ENCODE measurements around the gene APOL2.
"Not testable (repeated sequence)": the region's sequence is repeated elsewhere in the genome, so short reads cannot be mapped to it uniquely, and the experiment has no call there.

APOL2 gene

GRCh38 chr22:36243986-36244385 is 4.7 kb upstream of the APOL2 start:
- DNase-seq (ENCODE audit: low read depth) = no peak

DNA sequence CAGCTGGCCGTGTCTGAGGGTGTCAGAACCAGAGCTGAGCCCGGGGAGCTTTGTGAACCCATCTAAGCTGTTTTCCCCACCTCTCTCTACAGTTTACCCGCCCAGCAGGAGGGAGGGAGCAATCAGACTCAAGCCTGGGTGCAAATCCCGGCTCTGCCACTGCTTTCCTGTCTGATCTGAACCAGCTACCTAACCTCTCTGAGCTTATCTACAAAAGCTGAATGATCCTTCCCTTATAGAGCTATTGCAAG is 252 bp downstream of the APOL2 start:
- DNase-seq (ENCODE audit: low read depth) = no peak

DNA sequence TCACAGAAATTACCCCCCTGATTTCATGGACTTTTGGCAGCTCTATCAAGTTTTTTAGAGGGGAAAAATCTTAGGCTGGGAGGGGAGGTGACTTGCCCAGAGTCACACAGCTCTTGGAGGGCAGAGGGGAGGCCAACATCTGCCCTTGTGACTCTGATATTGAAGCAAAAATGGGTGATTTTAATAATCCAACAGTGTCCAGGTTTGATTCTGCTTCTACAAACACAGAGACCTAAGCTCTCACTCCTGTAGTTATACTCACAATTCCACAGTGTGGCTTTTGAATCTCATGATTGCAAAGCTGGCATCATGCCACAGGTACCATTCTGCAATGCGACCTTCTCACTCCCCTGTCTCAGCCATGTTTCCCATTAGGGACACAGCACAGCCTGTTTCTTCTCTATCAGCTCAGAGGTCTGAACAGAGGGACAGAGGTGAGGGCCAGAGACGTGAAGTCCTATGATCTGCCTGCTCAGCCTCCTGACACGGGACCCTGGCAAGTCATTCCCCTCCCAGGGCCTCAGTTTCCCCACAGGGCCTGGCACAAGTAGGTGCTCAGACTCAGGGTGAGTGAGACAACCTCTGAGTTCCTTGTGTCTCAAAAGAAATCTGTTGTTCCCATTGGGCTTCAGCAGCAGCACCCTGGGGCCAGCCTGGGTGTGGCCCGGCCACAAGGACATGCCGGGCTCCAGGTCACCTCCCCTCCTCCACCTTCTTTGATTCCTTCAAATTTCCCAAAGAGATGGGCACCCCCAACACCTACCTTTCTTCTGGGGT is 766 bp downstream of the APOL2 start:
- no peak for DNase-seq (ENCODE audit: low read depth)

DNA sequence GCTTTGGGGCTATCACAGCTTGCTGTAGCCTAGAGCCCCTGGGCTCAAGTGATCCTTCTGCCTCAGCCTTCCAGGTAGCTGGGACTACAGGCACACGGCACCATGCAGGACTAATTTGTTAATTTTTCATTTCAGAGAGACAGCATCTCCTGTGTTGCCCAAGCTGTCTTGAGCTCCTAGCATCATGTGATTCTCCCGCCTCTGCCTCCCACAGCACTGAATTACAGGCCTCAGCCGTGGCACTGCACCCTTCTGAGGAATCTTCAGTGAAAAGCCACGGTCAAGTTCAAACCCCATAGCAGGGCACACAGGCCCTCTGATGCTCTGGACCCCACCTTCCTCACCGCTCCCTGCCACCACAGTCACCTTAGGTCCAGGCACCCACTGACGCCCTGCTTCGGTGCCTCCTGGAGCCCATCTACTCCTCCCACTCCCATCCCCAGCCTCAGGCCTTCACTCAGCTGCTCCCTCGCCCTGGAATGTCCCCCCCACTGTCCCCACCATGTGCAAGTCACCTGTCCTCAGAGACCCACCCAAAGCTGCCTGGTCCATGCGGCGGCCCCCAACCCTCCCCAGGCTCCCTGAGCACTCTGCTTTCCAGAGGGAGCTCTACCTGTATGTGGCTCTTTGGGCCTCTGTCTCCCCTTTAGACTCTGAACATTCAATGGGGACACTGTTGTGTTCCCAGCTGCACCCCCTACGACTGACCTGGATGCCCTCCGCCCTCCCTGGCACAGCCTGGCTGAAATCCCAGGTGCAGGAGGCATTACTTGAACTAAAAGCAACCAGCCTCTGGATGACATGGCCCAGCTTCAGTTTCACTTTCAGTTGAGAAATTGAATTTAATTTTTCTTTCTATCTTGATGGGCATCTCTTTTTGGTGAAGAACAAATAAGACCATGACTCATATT is 1.6 kb downstream of the APOL2 start:
- DNase-seq (ENCODE audit: low read depth) = no peak

GRCh38 chr22:36236388-36237319 is 2.7 kb downstream of the APOL2 start:
- no peak for DNase-seq (ENCODE audit: low read depth)

DNA sequence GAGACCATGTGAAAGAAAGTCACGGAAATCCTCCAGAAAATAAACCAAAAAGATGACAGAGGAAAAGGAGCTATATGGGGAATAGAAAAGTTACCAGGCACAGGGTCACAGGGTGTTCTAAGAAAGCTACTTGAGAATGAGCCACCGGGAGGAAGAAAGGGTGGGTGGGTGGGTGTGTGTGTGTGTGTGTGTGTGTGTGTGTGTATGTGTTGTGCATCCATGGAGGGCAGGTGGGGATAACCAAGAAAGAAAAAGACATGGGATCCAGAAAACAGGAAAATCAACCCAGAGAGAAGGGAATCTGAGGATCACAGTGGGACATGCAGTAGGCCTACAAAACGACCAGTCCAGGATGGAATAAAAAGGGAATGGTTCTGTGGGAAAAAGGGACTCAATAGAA is 3.7 kb downstream of the APOL2 start:
- DNase-seq (ENCODE audit: low read depth) = no peak

DNA sequence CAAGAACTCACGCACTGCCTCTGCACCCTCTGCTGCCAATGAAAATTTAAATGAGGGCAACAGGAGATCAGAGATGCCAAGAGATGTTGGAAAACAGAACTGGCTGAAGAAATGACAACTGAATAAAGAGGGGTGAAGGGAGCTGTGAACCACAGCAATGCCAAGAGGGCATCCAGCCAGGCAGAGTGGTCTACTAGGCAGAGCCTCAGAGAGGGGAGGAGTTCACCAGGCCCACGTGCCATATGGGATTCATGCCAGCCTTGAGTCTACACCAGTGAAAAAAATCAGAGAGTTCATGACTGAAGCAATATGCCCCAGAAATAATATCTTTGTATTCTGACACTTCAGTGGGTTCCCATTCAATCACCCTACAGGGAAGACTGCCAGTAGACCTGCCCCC is 4.4 kb downstream of the APOL2 start:
- no peak for DNase-seq (ENCODE audit: low read depth)

DNA sequence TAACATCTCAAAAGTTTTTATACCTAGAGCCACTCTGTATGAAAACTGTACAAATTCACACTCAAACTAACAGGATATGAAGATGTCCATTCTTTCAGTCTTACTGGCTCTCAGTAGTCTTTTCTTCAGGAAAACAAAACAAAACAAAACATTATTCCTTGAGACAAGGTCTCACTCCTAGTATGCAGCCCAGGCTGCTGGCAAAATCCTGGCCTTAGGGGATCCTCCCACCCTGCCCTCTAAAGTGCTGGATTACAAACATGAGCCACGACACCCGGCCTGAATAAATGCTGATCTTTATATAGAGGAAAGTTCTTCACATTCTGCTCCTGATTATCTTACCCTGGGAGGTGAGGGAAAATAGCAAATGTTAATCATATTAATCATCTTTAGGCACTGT is 5.1 kb downstream of the APOL2 start:
- no peak for DNase-seq (ENCODE audit: low read depth)

GRCh38 chr22:36233796-36234195 is 5.5 kb downstream of the APOL2 start:
- DNase-seq (ENCODE audit: low read depth) = no peak

DNA sequence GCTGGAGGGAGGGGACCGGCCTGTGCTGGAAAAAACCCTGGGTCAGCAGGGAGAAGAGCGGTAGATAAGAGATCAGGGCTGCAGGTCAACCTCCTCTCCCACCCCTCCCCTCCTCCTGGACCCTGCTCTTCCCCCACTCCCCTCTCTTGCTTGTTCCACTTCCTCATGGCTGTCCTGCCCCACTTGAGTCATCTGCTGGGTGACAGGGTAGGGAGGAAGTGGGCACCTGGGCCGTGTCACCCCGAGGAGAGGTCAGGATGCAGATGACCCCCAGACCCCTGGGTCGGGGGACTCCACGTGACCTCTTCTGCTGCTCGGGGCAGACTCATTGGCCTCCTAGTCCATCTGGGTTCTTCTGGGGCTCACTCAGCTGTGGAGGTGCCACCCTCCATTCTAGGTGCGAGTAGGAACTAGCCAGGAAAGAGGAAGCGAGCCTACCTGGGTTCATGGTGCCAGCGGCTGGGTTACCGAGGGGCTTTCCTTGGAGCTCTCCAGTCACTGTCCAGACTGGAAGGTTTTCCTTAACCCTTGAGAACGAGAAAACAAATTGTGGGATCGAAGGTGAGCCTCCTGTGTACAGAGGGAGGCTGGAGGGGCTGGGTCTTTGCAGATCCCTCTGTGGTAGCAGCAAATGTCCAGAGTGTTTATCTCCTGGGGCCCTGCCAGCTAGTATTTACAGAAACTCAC is 6.5 kb downstream of the APOL2 start:
- no peak for DNase-seq (ENCODE audit: low read depth)

- DNase-seq (ENCODE audit: low read depth) = not testable (repeated sequence)
These were observed 8.3 kb downstream of the APOL2 start for GRCh38 chr22:36231051-36231450.

DNA sequence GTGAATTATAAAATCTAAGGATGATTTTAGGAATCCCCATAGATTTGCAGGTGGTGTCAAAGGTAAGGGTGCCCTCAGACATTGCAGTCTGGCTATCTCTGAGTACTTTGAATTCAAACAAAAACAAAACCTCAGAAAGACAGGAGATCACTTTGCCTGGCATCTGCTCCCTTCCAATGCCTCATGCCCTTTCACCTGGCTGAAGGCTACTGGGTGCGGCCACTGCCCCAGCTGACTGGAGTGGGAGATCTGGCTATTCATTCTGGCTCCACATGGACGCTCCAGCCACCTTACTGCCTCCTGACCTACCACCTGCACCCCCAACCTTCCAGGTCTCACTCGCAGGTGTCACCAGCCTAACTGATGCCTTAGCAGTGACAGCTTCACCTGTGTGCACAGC is 9.7 kb downstream of the APOL2 start:
- not testable (repeated sequence) for DNase-seq (ENCODE audit: low read depth)

- no peak for DNase-seq (ENCODE audit: low read depth)
These were observed 10.4 kb downstream of the APOL2 start for GRCh38 chr22:36228944-36229343.

DNA sequence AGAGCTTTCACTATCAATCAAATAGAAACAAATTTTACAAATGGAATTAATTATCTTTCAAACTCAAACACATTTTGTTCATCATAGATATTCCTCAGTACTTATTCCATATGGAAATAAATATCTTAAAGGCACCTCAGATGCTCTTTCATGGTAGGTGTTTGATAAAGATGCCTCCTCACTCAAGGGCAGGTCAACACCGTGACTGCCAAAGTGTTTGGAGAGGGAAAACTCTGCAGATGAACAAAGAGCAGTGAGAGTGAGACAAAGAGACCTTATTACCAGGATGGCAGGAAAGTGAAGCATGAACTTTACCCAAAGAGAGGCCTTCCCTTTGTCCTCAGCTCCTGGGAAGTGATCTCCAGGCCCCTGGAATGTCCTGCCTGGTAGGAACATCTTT is 11.0 kb downstream of the APOL2 start:
- DNase-seq (ENCODE audit: low read depth) = not testable (repeated sequence)

- DNase-seq (ENCODE audit: low read depth) = no peak
These were observed 11.5 kb downstream of the APOL2 start for GRCh38 chr22:36227806-36228205.

DNA sequence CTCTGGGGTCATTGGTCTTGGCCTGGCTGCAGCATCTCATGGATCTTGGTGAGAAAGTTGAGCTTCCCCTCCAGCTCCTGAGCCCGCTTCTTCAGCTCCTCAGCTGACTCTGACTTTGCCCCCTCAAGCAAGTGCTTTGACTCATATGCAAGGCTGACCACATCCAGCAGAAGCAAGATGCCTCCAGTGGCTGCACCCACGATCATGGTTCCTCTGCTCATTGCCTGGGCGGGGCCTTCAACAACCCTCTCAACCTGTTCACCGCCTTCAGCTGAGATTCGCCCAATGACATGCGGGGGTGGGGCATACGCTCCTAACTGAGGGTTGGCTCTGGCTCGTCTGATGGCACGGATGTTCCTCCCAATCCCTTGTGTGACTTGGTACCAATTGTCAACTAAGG is 11.9 kb downstream of the APOL2 start:
- no peak for DNase-seq (ENCODE audit: low read depth)

DNA sequence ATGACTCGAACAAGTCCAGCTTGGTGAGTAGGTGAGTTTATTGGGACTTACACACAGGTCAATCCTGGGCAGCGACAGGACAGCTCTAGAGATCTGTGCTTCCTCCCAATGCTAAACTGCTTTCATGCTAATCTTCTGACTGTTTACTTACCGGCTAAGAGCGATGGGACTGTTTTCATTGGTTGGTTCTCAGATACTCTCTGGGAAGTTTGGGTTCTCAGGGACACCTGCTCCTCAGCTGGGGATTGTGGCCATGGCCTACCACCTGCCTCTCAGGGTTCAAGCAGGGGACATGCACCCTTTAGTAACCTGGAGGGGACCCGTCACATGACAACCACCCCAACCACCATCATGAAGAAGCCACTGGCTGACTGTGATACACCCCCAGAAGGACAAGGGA is 13.1 kb downstream of the APOL2 start:
- DNase-seq (ENCODE audit: low read depth) = no peak

GRCh38 chr22:36225333-36225922 is 13.9 kb downstream of the APOL2 start:
- no peak for DNase-seq (ENCODE audit: low read depth)

DNA sequence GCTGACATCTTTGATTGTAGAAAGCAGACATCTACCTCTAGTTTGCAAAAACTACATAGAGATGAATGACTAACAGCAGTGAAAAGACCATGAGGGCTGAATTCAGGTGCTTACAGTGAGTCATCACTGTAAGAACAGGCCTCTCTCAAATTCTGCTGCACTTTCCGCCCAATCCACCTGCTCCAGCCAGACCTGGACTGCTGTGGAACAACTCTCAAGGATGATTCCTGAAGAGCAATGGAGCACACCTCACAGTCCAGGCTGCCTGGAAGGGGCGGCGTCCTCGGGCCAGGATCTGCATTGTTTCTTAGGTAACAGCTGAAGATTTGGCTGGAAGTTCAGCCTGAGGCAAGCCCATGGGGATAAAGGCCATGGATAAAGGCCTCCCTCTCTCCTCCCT is 15.1 kb downstream of the APOL2 start:
- no peak for DNase-seq (ENCODE audit: low read depth)

- no peak for DNase-seq (ENCODE audit: low read depth)
These were observed 15.8 kb downstream of the APOL2 start for GRCh38 chr22:36223504-36223903.

GRCh38 chr22:36222887-36223450 is 16.4 kb downstream of the APOL2 start:
- DNase-seq (ENCODE audit: low read depth) = no peak
